ENCODE data around the gene DNAAF8. TPM values are rescaled to one million over a fixed set of nuclear protein-coding genes. Genes with fewer than 3 reads are reported as not detected.

DNAAF8 gene
- polyA plus RNA-seq, 1 donor from 2014 or later, result 3.4 TPM

GRCh38 chr16:4728676-4729075, 5.7 kb upstream of the DNAAF8 start:
- TF ChIP-seq EP300 (conservative IDR thresholded peaks at IDR 0.05; ENCODE audit: poor library complexity, severe bottlenecking) (no peak), TAF1 (IDR thresholded peaks at IDR 0.05; ENCODE audit: low read depth) (no peak), SMC3 (conservative IDR thresholded peaks at IDR 0.05; ENCODE audit: poor library complexity) (no peak), EZH2 (IDR thresholded peaks at IDR 0.05; ENCODE audit: borderline replicate concordance, insufficient read depth, low read length, poor library complexity, severe bottlenecking) (no peak), POLR2AphosphoS5 (IDR thresholded peaks at IDR 0.05) (no peak), REST (IDR thresholded peaks at IDR 0.05; ENCODE audit: borderline replicate concordance) (no peak), MXI1 (conservative IDR thresholded peaks at IDR 0.05; ENCODE audit: poor library complexity, severe bottlenecking) (no peak), RAD21 (conservative IDR thresholded peaks at IDR 0.05) (no peak)
- TF ChIP-seq, protein P1, sequence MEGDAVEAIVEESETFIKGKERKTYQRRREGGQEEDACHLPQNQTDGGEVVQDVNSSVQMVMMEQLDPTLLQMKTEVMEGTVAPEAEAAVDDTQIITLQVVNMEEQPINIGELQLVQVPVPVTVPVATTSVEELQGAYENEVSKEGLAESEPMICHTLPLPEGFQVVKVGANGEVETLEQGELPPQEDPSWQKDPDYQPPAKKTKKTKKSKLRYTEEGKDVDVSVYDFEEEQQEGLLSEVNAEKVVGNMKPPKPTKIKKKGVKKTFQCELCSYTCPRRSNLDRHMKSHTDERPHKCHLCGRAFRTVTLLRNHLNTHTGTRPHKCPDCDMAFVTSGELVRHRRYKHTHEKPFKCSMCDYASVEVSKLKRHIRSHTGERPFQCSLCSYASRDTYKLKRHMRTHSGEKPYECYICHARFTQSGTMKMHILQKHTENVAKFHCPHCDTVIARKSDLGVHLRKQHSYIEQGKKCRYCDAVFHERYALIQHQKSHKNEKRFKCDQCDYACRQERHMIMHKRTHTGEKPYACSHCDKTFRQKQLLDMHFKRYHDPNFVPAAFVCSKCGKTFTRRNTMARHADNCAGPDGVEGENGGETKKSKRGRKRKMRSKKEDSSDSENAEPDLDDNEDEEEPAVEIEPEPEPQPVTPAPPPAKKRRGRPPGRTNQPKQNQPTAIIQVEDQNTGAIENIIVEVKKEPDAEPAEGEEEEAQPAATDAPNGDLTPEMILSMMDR (IDR thresholded peaks at IDR 0.05; ENCODE audit: poor library complexity, severe bottlenecking), result no peak
- Histone ChIP-seq H3K4me3 (ENCODE audit: low read length) (no peak overlapping the region), H4K20me1 (ENCODE audit: insufficient read depth) (no peaks in the 10 kb centered on the region), H3K9me3 (ENCODE audit: low read length) (no peaks in the 10 kb centered on the region), H3K9me2 (ENCODE audit: insufficient read depth, low read length) (no peaks in the 10 kb centered on the region), H3K4me2 (ENCODE audit: low read length) (no peak overlapping the region), H3K27me3 (ENCODE audit: insufficient read depth, low read depth, low read length) (no peaks in the 10 kb centered on the region), H3F3A (ENCODE audit: insufficient read depth, low read length, poor library complexity, severe bottlenecking) (no peaks in the 10 kb centered on the region), H3K9ac (ENCODE audit: low read length) (no peak overlapping the region), H2AFZ (ENCODE audit: low read depth, low read length) (no peak overlapping the region), H3K27ac (ENCODE audit: low read length) (no peak overlapping the region), H3K36me3 (ENCODE audit: insufficient read depth, low read length) (no peaks in the 10 kb centered on the region), H3K79me2 (replicated peaks; ENCODE audit: insufficient read depth, low read length) (peaks cover 14% of the 10 kb centered on the region)

GRCh38 chr16:4729876-4730275, 4.5 kb upstream of the DNAAF8 start:
- Histone ChIP-seq H3K27ac (ENCODE audit: low read length) (no peak overlapping the region), H3K4me3 (ENCODE audit: low read length) (no peak overlapping the region), H3K9ac (ENCODE audit: low read length) (no peak overlapping the region), H3F3A (ENCODE audit: insufficient read depth, low read length, poor library complexity, severe bottlenecking) (no peaks in the 10 kb centered on the region), H2AFZ (ENCODE audit: low read depth, low read length) (no peak overlapping the region), H3K9me2 (ENCODE audit: insufficient read depth, low read length) (no peaks in the 10 kb centered on the region), H3K36me3 (ENCODE audit: insufficient read depth, low read length) (no peaks in the 10 kb centered on the region), H3K27me3 (ENCODE audit: insufficient read depth, low read depth, low read length) (no peaks in the 10 kb centered on the region), H3K79me2 (replicated peaks; ENCODE audit: insufficient read depth, low read length) (peaks cover 14% of the 10 kb centered on the region), H4K20me1 (ENCODE audit: insufficient read depth) (no peaks in the 10 kb centered on the region), H3K9me3 (ENCODE audit: low read length) (no peaks in the 10 kb centered on the region), H3K4me2 (ENCODE audit: low read length) (no peak overlapping the region)
- TF ChIP-seq MXI1 (conservative IDR thresholded peaks at IDR 0.05; ENCODE audit: poor library complexity, severe bottlenecking), result no peak
- no peak for TF ChIP-seq REST (IDR thresholded peaks at IDR 0.05; ENCODE audit: borderline replicate concordance)
- TF ChIP-seq, protein P1 (IDR thresholded peaks at IDR 0.05; ENCODE audit: poor library complexity, severe bottlenecking), result no peak
